GM12891 (cell line): Measurements from ENCODE around the gene COL4A6.
"Not testable (repeated sequence)": the region's sequence is repeated elsewhere in the genome, so short reads cannot be mapped to it uniquely, and the experiment has no call there.

Source experiments
- DNase-seq: peaks from one replicate; pipeline ENCODE4 v3.0.0; 2011; ENCODE audit warnings: low spot score; ENCODE audit not compliant: insufficient read length
- FAIRE-seq: peaks from 2 replicates; lab custom pipeline; 2011; peaks lifted over from hg19 to GRCh38; lab: Jason Lieb, UNC
- PAX5 ChIP-seq: IDR thresholded peaks from 2 replicates; pipeline ENCODE4 v1.6.1; 2011; ENCODE audit warnings: low read length, moderate library complexity, mild to moderate bottlenecking; ENCODE audit not compliant: insufficient read depth, severe bottlenecking
- POLR2A ChIP-seq: IDR thresholded peaks from 2 replicates; pipeline ENCODE4 v1.6.1; 2011; ENCODE audit warnings: low read depth, low read length, control low read depth
- POLR2AphosphoS5 ChIP-seq: IDR thresholded peaks from 2 replicates; pipeline ENCODE4 v1.6.1; 2011; ENCODE audit warnings: low read depth, low read length, control low read depth
- POU2F2 ChIP-seq: IDR thresholded peaks from 2 replicates; pipeline ENCODE4 v1.6.1; 2011; ENCODE audit warnings: low read depth, mild to moderate bottlenecking, control low read depth, low read length, moderate library complexity
- SPI1 ChIP-seq: IDR thresholded peaks from 2 replicates; pipeline ENCODE4 v1.6.1; 2011; ENCODE audit warnings: low read depth, low read length, control low read depth
- TAF1 ChIP-seq: IDR thresholded peaks from 2 replicates; pipeline ENCODE4 v1.6.1; 2011; ENCODE audit warnings: low read depth, low read length, control low read depth

The COL4A6 gene

DNA sequence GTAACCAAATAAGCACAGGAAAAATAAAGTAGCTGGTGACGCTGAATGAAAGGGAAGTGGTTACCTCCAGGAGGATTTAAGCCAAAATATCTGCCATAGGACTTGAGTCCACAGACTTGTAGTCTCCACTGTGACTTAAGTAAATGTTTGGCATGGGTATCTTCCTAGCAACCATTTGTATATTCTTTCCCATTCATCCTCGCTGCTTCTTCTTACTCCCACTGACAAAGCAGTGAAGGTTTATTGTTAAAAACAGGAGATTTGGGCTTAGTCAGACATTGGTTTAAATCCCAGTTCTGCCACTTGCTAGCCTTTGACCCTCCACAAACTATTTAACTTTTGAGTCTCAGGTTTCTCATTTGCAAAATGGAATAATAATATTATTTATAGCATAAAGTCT, 22.3 kb downstream of the COL4A6 start:
- DNase-seq (no peak), FAIRE-seq (no peak)
- TF ChIP-seq POLR2AphosphoS5 (no peak), POLR2A (no peak), PAX5 (no peak), POU2F2 (no peak), TAF1 (no peak), SPI1 (no peak)

DNA sequence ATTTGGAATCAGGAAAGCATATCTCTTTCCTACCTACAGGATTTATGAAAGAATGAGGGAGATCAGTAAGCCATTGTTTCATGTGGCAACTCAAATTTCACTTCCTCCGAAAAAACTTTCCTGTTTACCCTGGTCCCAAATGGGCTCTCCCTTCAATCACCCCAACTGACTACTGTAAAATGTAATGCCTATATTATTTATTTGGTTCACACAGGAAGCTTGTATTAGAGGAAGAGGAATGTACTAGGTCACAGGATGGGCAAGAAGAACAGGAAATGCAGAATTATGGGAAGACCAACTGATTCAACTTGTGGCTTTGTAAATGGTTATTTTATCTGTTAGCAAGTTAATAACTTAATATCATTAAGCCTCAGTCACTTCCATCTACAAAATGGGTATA, 23.1 kb downstream of the COL4A6 start:
- FAIRE-seq (no peak), DNase-seq (no peak)
- no peak for TF ChIP-seq TAF1
- no peak for TF ChIP-seq SPI1
- no peak for TF ChIP-seq POLR2AphosphoS5
- TF ChIP-seq PAX5 = no peak
- no peak for TF ChIP-seq POU2F2
- no peak for TF ChIP-seq POLR2A

DNA sequence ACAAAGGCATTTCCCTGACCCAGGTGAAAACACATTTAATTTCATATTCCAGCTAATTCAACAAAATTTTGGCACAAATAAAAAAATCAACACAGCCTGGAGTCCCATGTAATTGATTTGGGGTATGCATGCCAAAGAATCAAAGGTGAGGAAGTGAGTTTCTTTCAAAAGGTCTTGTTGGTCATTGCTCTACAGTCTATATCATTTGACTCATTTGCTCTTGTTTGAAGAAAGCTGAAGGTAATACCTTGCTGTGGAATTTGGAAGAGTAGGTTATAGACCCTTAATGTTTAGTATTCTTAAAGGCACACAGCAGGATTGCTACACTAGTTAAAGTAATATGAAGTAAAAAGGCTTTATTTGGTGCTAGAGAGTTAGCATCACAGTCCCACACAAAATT, 25.4 kb downstream of the COL4A6 start:
- FAIRE-seq = no peak
- no peak for DNase-seq

DNA sequence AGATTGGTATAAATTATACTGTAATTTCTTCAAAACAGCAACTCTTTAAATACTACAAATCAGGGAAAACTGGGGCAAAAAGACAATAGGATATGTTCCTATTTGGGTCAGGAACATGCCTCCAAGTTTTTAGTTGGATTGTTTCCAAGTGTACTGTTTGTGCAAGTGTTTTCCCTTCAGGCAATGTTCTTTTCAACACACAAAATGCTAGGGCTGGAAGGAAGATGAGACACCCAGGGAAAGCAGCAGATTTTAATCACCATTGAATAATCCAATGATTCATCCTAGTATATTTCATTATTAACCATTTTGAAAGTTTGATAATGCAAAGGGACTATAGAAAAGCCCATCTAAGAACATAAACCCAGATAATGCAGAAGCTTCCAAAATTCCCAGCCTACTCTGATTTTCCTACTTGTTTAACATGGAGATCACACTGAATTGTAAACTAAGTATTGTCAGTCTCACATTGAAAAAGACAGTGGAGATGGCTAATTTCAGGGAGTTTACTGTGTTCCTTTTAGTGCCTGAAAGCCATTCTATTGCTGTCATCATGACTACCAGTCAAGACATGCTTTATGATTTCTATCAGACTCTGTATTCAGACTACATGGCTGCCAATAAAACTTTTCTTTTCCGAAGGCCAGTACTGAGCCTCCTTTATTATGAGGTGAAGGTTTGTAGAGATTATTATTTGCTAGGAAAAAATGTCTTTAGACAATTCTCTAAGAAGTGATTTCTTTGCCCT, 38.6 kb downstream of the COL4A6 start:
- DNase-seq = no peak
- no peak for FAIRE-seq

More for the DNA sequence above, 25.4 kb downstream of the COL4A6 start:
- TF ChIP-seq POLR2AphosphoS5 = no peak
- no peak for TF ChIP-seq TAF1
- TF ChIP-seq POU2F2 = no peak
- no peak for TF ChIP-seq PAX5
- no peak for TF ChIP-seq POLR2A
- TF ChIP-seq SPI1 = no peak

DNA sequence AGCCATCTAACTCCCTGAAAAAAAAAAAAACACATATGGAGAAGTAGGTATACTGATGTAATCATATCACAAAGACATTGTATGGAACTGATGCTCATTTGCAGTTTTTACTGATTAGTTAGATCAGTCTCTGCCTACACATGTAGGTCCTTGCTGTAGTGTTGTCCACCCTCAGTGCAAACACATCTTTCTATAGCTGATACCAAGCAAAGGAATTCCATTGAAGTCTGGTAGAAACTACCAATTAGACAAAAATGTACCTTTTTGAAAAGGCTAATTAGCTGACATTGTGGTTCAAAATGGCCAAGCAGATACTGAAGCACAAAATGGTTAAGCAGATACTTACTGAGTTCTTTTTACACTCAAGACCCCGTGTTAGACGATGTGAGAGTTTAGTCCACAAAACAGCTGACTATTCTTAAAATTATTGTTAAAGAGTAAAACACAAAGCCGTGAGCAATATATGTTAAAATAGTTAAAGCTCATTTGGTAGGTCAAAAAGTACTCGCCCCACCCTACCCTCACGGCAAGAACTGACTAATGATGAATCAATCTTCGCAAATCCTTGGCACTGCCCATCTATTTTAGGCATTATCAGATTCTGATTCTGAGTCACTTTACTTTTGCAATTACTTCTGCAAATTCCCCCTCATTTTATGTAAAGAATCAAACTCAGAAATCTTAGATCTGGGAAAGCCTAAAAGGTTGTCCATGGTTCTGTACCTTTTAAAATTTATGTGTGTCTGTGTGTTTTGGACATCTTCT, 40.4 kb downstream of the COL4A6 start:
- DNase-seq (no peak), FAIRE-seq (no peak)
- TF ChIP-seq POLR2A = no peak
- TF ChIP-seq POLR2AphosphoS5 = no peak
- TF ChIP-seq SPI1 = no peak
- TF ChIP-seq PAX5 = no peak

More for the DNA sequence above, 38.6 kb downstream of the COL4A6 start:
- no peak for TF ChIP-seq PAX5
- no peak for TF ChIP-seq POU2F2
- TF ChIP-seq TAF1 = no peak
- TF ChIP-seq POLR2A = no peak
- no peak for TF ChIP-seq POLR2AphosphoS5
- TF ChIP-seq SPI1 = no peak

DNA sequence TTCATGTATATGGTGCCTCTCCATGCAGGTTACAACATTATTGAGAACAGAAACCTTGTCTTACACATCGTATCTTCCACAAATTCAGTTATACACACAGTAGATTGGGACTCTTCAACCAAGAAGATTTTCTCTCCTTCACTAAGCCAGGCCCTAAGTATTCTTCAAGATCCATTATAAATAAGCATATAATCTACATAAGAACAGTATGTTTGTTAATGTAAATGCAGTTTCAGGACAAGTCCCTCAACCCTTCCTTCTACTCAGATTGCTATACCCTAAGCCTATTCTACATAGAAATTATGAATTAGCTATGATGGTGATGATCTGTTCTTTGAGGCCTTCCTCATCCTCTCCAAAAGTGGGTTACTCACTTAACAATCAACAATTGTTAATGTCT, 41.2 kb downstream of the COL4A6 start:
- no peak for TF ChIP-seq POLR2A
- no peak for TF ChIP-seq SPI1
- no peak for TF ChIP-seq POU2F2
- TF ChIP-seq PAX5 = no peak
- FAIRE-seq = no peak
- no peak for DNase-seq

DNA sequence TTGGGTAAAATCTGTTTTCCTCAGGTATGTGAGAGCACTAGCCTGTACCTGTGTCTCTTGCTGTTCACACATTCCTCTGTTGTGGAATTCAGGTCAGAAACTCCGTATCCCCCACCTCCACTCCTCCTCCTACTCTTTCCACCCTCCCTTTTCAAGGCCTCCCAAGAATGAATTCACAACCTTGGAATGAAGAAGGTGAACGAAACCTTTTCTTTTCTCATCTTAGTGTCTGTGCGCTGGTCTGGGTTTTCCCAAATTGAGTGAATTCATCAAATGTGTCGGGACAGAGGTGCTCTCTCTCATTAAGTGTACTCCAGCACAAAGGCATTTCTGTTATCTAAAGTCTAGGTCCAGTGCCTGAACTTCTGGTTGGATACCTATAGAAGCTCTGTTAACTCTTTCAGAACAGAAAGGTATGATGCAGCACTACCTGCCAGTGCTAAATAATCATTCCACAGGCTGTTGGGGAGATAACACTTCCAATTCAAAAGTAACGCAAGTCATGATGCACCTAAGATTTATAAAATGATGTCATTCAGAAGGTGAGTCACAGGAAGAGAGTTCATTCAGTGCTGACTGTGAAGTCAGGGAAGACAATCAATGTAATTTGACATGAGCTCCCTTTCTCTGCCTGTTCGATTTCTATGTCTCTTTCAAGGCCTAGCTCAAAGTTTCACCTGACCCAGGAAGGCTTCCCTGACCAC, 41.9 kb downstream of the COL4A6 start:
- DNase-seq (no peak), FAIRE-seq (no peak)
- no peak for TF ChIP-seq POLR2AphosphoS5
- no peak for TF ChIP-seq POLR2A
- TF ChIP-seq SPI1 = no peak
- TF ChIP-seq PAX5 = no peak
- no peak for TF ChIP-seq TAF1
- TF ChIP-seq POU2F2 = no peak

DNA sequence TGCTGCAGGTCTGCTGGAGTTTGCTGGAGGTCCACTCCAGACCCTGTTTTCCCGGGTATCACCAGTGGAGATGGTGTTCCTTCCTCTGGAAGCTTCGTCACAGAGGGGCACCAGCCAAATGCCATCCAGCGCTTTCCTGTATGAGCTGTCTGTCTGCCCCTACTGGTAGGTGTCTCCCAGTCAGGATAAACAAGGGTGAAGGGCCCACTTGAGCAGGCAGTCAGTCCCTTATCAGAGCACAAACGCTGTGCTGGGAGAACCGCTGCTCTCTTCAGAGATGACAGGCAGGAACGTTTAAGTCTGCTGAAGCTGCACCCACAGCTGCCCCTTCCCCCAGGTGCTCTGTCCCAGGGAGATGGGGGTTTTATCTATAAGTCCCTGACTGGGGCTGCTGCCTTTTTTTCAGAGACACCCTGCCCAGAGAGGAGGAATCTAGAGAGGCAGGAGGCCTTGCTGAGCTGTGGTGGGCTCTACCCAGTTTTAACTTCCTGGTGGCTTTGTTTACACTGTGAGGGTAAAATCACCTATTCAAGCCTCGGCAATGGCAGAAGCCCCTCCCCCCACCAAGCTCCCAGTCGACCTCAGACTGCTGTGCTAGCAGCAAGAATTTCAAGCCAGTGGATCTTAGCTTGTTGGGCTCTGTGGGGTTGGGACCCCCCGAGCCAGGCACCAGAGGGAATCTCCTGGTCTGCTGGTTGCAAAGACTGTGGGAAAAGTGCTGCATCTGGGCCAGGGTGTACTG, 47.1 kb downstream of the COL4A6 start:
- not testable (repeated sequence) for FAIRE-seq, DNase-seq

DNA sequence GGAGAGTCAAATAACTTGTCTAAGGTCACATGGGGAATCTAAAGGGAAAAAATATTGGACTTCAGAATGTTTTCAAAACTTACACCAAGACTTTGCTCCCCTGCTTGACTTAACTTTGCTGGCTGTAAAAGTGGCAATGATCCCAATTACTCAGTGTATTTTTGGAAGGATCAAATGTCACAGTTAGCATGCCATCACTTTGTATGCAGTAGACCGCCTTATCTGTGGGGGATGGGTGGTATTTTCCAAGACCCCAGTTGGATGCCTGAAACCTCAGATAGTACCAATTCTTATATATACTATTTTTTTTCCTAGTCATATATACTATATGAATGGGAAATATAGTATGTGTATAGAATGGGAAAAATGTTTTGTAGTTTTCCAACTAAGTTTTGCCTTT, 53.4 kb downstream of the COL4A6 start:
- TF ChIP-seq POU2F2 (no peak), PAX5 (no peak), POLR2AphosphoS5 (no peak)
- FAIRE-seq = no peak
- no peak for DNase-seq
